22Rv1 (cell line): Measurements from ENCODE around the gene TAS2R42.

Source experiments
- H3K27ac ChIP-seq: fragments of 450-650 bp; 2 replicates; pipeline ENCODE4 v1.5.1; 2017
- ZFX ChIP-seq: fragments of 450-650 bp; IDR thresholded peaks from 2 replicates; pipeline ENCODE4 v1.6.1; 2017; ENCODE audit warnings: antibody characterized with exemption, borderline replicate concordance
- TF ChIP-seq, protein P1 (sequence below): fragments of 450-650 bp; IDR thresholded peaks from 2 replicates; pipeline ENCODE4 v1.5.1; 2017; ENCODE audit warnings: mild to moderate bottlenecking

TAS2R42 gene

DNA sequence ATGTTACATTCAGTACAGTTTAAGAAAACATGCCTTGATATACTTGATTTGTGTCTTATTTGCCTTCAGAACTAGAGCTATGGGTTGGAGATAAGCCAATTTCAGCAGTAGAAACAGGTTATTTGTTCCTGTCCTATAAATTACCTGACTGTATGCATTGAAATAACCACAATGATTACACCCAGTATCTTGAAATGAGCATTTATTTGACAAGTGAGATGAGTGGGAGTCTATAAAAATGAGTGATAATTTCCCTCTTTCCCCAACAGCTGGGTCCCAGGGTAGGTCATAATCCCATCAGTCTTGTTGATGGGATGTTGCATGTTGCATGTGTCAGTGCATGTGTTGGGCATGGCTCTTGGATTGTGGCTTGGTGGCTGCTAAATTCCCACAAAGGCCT, 3.7 kb downstream of the TAS2R42 start:
- TF ChIP-seq, protein P1, sequence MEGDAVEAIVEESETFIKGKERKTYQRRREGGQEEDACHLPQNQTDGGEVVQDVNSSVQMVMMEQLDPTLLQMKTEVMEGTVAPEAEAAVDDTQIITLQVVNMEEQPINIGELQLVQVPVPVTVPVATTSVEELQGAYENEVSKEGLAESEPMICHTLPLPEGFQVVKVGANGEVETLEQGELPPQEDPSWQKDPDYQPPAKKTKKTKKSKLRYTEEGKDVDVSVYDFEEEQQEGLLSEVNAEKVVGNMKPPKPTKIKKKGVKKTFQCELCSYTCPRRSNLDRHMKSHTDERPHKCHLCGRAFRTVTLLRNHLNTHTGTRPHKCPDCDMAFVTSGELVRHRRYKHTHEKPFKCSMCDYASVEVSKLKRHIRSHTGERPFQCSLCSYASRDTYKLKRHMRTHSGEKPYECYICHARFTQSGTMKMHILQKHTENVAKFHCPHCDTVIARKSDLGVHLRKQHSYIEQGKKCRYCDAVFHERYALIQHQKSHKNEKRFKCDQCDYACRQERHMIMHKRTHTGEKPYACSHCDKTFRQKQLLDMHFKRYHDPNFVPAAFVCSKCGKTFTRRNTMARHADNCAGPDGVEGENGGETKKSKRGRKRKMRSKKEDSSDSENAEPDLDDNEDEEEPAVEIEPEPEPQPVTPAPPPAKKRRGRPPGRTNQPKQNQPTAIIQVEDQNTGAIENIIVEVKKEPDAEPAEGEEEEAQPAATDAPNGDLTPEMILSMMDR: no peak
- TF ChIP-seq ZFX: no peak
- H3K27ac ChIP-seq: no peak overlapping the region

DNA sequence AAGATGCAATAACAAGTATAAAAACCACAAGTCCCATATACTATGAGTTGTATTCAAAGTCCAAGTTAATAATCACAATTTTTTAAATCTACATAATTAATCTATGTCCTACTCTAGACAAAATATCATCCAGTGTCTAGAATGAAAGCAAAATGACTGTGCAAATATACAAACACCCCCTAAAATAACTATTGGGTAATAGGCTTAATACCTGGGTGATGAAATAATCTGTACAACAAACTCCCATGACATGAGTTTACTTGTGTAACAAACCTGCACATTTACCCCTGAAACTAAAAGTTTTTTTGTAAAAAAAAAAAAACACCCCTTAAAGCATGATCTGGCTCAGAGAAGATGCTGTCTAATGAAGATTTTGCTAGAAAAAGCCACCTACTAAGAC, 4.2 kb downstream of the TAS2R42 start:
- TF ChIP-seq, protein P1: no peak
- TF ChIP-seq ZFX: no peak
- H3K27ac ChIP-seq: no peak overlapping the region

DNA sequence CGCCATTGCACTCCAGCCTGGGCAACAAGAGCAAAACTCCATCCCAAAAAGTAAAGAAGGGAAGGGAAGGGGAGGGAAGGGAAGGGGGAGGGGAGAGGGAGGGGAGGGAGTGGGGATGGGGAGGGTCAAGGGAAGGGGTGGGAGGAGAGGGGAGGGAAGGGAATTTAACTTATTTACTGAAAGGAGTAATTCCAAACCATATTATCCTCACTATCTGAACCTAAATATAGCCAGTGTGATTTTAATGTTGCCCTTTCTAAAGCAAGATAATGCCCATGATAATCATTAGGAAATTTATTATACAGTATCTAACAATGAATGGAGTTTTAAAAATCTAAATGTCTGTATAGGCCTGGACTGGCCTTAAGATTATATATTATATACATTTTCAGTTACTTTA, 8.5 kb downstream of the TAS2R42 start:
- H3K27ac ChIP-seq: no peak overlapping the region
- TF ChIP-seq, protein P1: no peak
- no peak for TF ChIP-seq ZFX

DNA sequence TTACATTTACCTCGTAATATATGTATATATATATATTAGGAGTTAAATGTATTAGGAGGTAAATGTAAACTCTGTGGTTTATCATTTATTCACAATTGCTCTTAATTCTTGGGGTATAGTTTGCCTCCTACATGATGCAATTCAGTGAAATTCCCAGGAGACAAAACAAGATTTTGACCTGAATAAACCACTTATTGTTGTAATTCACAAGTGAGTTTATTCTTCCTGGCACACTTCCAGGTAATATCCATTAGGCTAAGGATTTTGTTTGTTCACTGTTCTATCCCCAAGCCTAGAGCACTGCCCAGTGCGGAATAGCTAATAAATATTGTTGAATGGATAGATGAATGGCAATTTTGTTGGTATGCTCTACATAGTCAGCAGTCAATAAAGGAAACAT, 12.7 kb downstream of the TAS2R42 start:
- TF ChIP-seq ZFX: no peak
- TF ChIP-seq, protein P1: no peak
- H3K27ac ChIP-seq: no peak overlapping the region

DNA sequence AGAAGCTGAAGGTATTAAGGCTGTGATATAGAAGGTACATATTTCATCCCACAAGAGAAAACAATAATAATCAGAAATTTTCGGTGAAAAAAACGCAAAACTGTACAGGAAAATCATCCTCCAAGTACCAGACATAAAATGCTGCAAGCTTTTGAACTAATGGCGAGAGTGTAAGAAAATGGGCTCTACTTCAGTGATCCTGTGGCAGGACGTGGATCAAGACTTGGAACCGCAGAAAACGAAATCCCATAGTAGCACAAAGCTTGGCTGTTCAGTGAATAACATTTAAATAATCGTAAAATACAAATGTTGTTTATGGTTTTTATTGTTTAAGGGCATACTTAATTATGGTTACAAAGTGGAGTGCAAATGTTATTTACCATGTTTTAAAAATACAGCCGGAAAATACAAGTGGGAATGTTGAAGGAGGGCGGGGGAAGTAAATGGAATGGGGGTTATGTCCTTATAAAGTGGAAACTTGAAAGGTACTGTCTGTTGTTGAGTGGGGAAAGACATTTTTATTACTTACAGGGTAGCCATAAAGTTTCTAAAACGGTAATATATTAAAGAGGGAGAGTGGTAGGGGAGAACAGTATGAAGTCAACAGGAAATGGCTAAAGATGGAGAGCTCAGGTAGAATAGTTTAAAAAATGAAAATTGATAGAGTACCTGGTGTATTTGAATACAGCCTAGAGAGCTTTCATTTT, 14.6 kb downstream of the TAS2R42 start:
- peak overlapping the region; percentile 95 for H3K27ac ChIP-seq
- no peak for TF ChIP-seq ZFX
- TF ChIP-seq, protein P1: no peak

DNA sequence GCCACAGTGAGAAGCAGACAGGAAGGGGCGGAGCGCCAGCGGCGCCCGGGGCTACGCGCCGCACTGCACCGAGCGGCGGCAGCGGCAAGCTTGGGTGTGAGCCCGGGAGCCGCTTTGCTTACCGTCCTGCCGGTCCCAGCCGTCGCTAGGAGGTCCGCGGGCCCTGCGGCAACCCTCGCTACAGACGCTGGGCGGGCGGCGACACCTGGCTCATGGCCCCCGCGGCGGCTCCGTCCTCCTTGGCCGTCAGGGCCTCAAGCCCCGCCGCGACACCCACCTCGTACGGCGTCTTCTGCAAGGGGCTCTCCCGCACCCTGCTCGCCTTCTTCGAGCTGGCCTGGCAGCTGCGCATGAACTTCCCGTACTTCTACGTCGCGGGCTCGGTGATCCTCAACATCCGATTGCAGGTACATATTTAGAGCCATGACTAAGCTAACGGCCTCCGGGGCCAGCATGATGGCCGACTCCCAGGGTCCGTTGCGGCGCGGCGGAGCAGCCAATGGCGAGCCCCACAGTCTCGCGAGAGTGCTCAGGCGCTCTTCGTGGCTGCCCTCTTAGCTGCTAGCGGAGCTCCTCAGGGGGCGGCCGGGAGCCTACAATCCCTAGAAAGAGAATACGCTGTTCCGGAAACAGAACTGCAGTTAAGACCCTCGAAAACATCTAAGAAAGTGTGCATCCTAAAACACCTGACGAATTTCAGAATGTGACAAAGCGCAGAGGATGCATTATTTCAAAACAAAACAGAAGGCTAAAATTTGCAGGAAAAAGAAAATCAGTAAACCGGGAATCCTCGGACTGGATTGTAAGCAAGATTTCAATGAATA, 15.4 kb downstream of the TAS2R42 start, which contains the start of gene SMIM10L1:
TSS of gene SMIM10L1 (plus strand) at position 50 of the 824 bp plus-strand sequence. CDS start at position 213, 163 bp downstream.
- H3K27ac ChIP-seq: peak within 1 kb of the TSS; percentile 95
- no peak for TF ChIP-seq ZFX
- TF ChIP-seq, protein P1: peak; percentile 27; the same call in 1 of the 2 replicates

DNA sequence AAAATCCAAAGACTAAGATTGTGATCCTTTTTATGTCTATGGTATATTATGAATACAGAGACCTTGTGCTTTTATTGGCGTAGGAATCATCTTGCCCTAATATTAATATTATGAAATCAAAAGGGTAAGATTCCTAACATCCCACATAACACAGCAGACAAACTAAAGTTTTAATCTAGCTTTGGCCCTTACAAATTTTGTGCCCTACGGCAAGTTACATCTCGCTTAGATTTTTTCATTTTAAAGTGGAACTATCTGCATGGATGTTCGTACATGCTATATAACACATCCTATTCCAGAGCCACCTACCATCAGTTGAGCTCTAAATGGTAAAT, 16.0 kb downstream of the TAS2R42 start:
- no peak for TF ChIP-seq ZFX
- TF ChIP-seq, protein P1: no peak
- peak overlapping the region; percentile 95 for H3K27ac ChIP-seq
